Gastrocnemius medialis (tissue), 4 donors: ENCODE results near the gene UPK2.

Source experiments
- POLR2A ChIP-seq, 2 donors: fragments of 450-650 bp; IDR thresholded peaks; one replicate each; pipeline ENCODE4 v1.6.1; 2017; ENCODE audit warnings: antibody characterized with exemption in 2 of 2, mild to moderate bottlenecking in 2 of 2, moderate library complexity in 2 of 2
- TF ChIP-seq, protein P1 (sequence below), 5 experiments: fragments of 450-650 bp in 3 of 5; fragments of 200-600 bp in 2 of 5; sonication (generic) in 2 of 5; IDR thresholded peaks in 4 of 5; conservative IDR thresholded peaks in 1 of 5; 1 replicate in 4 of 5; 2 replicates in 1 of 5; pipeline ENCODE4 v1.5.1; 2016 to 2019; ENCODE audit warnings: antibody characterized with exemption in 5 of 5, mild to moderate bottlenecking in 3 of 5, moderate library complexity in 3 of 5

- TF ChIP-seq, protein P1, sequence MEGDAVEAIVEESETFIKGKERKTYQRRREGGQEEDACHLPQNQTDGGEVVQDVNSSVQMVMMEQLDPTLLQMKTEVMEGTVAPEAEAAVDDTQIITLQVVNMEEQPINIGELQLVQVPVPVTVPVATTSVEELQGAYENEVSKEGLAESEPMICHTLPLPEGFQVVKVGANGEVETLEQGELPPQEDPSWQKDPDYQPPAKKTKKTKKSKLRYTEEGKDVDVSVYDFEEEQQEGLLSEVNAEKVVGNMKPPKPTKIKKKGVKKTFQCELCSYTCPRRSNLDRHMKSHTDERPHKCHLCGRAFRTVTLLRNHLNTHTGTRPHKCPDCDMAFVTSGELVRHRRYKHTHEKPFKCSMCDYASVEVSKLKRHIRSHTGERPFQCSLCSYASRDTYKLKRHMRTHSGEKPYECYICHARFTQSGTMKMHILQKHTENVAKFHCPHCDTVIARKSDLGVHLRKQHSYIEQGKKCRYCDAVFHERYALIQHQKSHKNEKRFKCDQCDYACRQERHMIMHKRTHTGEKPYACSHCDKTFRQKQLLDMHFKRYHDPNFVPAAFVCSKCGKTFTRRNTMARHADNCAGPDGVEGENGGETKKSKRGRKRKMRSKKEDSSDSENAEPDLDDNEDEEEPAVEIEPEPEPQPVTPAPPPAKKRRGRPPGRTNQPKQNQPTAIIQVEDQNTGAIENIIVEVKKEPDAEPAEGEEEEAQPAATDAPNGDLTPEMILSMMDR (IDR thresholded peaks at IDR 0.05 in 4 of 5, conservative IDR thresholded peaks at IDR 0.05 in 1 of 5): peak; percentile 95 to 98 (median 97)
- TF ChIP-seq POLR2A (IDR thresholded peaks at IDR 0.05): peak; percentile 60 to 73
These were observed 27.8 kb upstream of the UPK2 start for GRCh38 chr11:118928101-118928869.
